HepG2 (cell line): ENCODE results near the gene SLN. TPM values are rescaled to one million over a fixed set of nuclear protein-coding genes. Genes with fewer than 3 reads are reported as not detected.

Source experiments
- ATAC-seq: fragments of 200-7000 bp; cut with Tn5 transposase; 3 replicates; pipeline ENCODE4 v1.9.1; 2020; ENCODE audit warnings: mild to moderate bottlenecking, moderate library complexity
- BruUV-seq: library from RNA; stranded (reverse); fragments of 400-500 nt; replicated peaks from 2 replicates; lab custom pipeline; 2021; lab: Mats Ljungman, UMichigan
- CTCF ChIA-PET: fragments of 300-600 bp; formaldehyde crosslinking; extraction: SDS; loops from one replicate; lab custom pipeline; 2021; ENCODE audit warnings: low total read pairs, inconsistent platforms, low intra/inter-chr PET ratio; lab: Yijun Ruan, JAX
- POLR2A ChIA-PET: fragments of 350-600 bp; sonication (Branson Sonifier 250); formaldehyde crosslinking; loops from one replicate; lab custom pipeline; 2020; ENCODE audit warnings: antibody characterized with exemption, inconsistent platforms; lab: Yijun Ruan, JAX
- DNase-seq: peaks from one replicate; pipeline ENCODE4 v3.0.0-alpha.2; 2015; ENCODE audit warnings: low spot score
- FAIRE-seq: peaks from 3 replicates; lab custom pipeline; 2011; peaks lifted over from hg19 to GRCh38; lab: Jason Lieb, UNC
- H2AFZ ChIP-seq: one replicate; pipeline ENCODE4 v1.6.1; 2011; ENCODE audit warnings: low read length, inconsistent platforms
- H3K27ac ChIP-seq: fragments of 300-600 bp; 3 replicates; pipeline ENCODE4 v1.8.0; 2011; ENCODE audit warnings: mixed run types, mild to moderate bottlenecking, mixed read lengths, low read length, inconsistent platforms; ENCODE audit not compliant: insufficient read depth; ENCODE audit errors: extremely low read length
- H3K27me3 ChIP-seq, 2 experiments: fragments of 200-600 bp in 1 of 2; 2 replicates in 1 of 2; 3 replicates in 1 of 2; pipeline versions ENCODE4 v1.6.0 to v1.8.0; 2011; ENCODE audit warnings: low read length in 2 of 2, mild to moderate bottlenecking in 2 of 2, moderate library complexity in 2 of 2, inconsistent platforms in 1 of 2; ENCODE audit not compliant: insufficient read depth in 2 of 2, control insufficient read depth in 1 of 2
- H3K36me3 ChIP-seq, 2 experiments: fragments of 200-600 bp in 1 of 2; replicated peaks in 1 of 2; 2 replicates in 1 of 2; 3 replicates in 1 of 2; pipeline versions ENCODE4 v1.5.1 to v1.8.0; 2011; ENCODE audit warnings: low read length in 2 of 2, inconsistent platforms in 1 of 2; ENCODE audit not compliant: insufficient read depth in 2 of 2, control insufficient read depth in 1 of 2
- H3K4me1 ChIP-seq: 2 replicates; pipeline ENCODE4 v1.5.1; 2012; ENCODE audit warnings: low read length, inconsistent platforms; ENCODE audit not compliant: insufficient read depth
- H3K4me2 ChIP-seq: 2 replicates; pipeline ENCODE4 v1.6.0; 2011; ENCODE audit warnings: low read depth, low read length, inconsistent platforms
- H3K4me3 ChIP-seq, 3 experiments: fragments of 200-600 bp in 1 of 3; sonication (generic), shearing (Covaris generic) in 1 of 3; replicated peaks in 1 of 3; 2 replicates each; pipeline ENCODE4 v1.5.1; 2011 to 2016; ENCODE audit warnings: low read length in 3 of 3, inconsistent platforms in 2 of 3, low read depth in 2 of 3, mild to moderate bottlenecking in 2 of 3, control low read depth in 1 of 3, mixed read lengths in 1 of 3; ENCODE audit not compliant: insufficient read depth in 1 of 3
- H3K79me2 ChIP-seq: one replicate; pipeline ENCODE4 v1.6.1; 2011; ENCODE audit warnings: low read length, inconsistent platforms; ENCODE audit not compliant: insufficient read depth
- H3K9ac ChIP-seq: 2 replicates; pipeline ENCODE4 v1.6.0; 2011; ENCODE audit warnings: mild to moderate bottlenecking, low read depth, low read length, inconsistent platforms; ENCODE audit not compliant: insufficient read depth
- H3K9me3 ChIP-seq: 2 replicates; pipeline ENCODE4 v1.5.1; 2012; ENCODE audit warnings: mild to moderate bottlenecking, low read length
- H4K20me1 ChIP-seq: 2 replicates; pipeline ENCODE4 v1.6.0; 2011; ENCODE audit warnings: inconsistent platforms, mild to moderate bottlenecking, low read length, moderate library complexity; ENCODE audit not compliant: insufficient read depth
- CBFB ChIP-seq: sonication (generic); formaldehyde crosslinking; IDR thresholded peaks from 2 replicates; pipeline ENCODE4 v1.4.0; 2020; ENCODE audit warnings: missing genetic modification reagents
- CREM ChIP-seq, 2 experiments: sonication (generic) in 1 of 2; formaldehyde crosslinking in 1 of 2; IDR thresholded peaks; 2 replicates each; pipeline versions ENCODE4 v1.4.0 to v1.6.1; 2016 to 2020; ENCODE audit warnings: antibody characterized with exemption in 1 of 2, mild to moderate bottlenecking in 1 of 2, missing genetic modification reagents in 1 of 2
- DNMT1 ChIP-seq: sonication (generic); formaldehyde crosslinking; IDR thresholded peaks from 2 replicates; pipeline ENCODE4 v1.5.1; 2020; ENCODE audit warnings: mild to moderate bottlenecking, missing genetic modification reagents
- GTF2F1 ChIP-seq: fragments of 150-350 bp; IDR thresholded peaks from 2 replicates; pipeline ENCODE4 v1.6.1; 2014; ENCODE audit warnings: low read length
- MTA1 ChIP-seq: sonication (generic); formaldehyde crosslinking; IDR thresholded peaks from 2 replicates; pipeline ENCODE4 v1.4.0; 2020; ENCODE audit warnings: missing genetic modification reagents, mild to moderate bottlenecking, borderline replicate concordance
- NCOA5 ChIP-seq: sonication (generic); formaldehyde crosslinking; IDR thresholded peaks from 2 replicates; pipeline ENCODE4 v1.4.0; 2020; ENCODE audit warnings: missing genetic modification reagents
- TAF1 ChIP-seq: sonication (generic); formaldehyde crosslinking; IDR thresholded peaks from 2 replicates; pipeline ENCODE4 v1.4.0; 2020; ENCODE audit warnings: missing genetic modification reagents
- TCF7L2 ChIP-seq: IDR thresholded peaks from 2 replicates; pipeline ENCODE4 v1.6.1; 2011; ENCODE audit warnings: mild to moderate bottlenecking, low read depth, low read length, moderate library complexity
- ZNF674 ChIP-seq: sonication (generic); formaldehyde crosslinking; IDR thresholded peaks from 2 replicates; pipeline ENCODE4 v1.5.0; 2020; ENCODE audit warnings: low read depth, mild to moderate bottlenecking, missing genetic modification reagents
- ZNF7 ChIP-seq: IDR thresholded peaks from 2 replicates; pipeline ENCODE4 v1.6.1; 2016; ENCODE audit warnings: missing biosample characterization, missing genetic modification reagents
- ZNF709 ChIP-seq: sonication (generic); formaldehyde crosslinking; IDR thresholded peaks from 2 replicates; pipeline ENCODE4 v1.5.0; 2020; ENCODE audit warnings: mild to moderate bottlenecking, missing genetic modification reagents
- ZSCAN9 ChIP-seq: IDR thresholded peaks from 2 replicates; pipeline ENCODE4 v1.6.1; 2016; ENCODE audit warnings: borderline replicate concordance
- WGBS: methylation state at CpG from one replicate; pipeline ENCODE4 v1.1.6; 2017; ENCODE audit warnings: low lambda C conversion rate; 5-methylcytosine and 5-hydroxymethylcytosine counted together
- in situ Hi-C: cut with HindIII; loops from 2 replicates; pipeline ENCODE4 v1.10.0; 2017; ENCODE audit warnings: low pct_unique_long_range_greater_than_20kb; ENCODE audit not compliant: extremely low pct_ligation_motif_present
- intact Hi-C: fragments of 100-400 bp; cut with micrococcal nuclease; formaldehyde crosslinking; loops from one replicate; pipeline ENCODE4 v1.10.0; 2022; ENCODE audit not compliant: unreplicated experiment
- polyA plus RNA-seq, 8 experiments: library from polyadenylated mRNA; depleted of rRNA in 3 of 8; stranded (reverse) in 7 of 8; unstranded in 1 of 8; fragments of >200 nt; fragmentation: Illumina TruSeq in 4 of 8; extraction: Trizol in 4 of 8; gene quantifications; 2 replicates each; pipeline versions ENCODE4 v1.2.1 to v1.2.3, GENCODE V29; 2011 to 2016; ENCODE audit warnings: low read depth in 4 of 8, missing spikeins in 1 of 8, mixed read lengths in 1 of 8; ENCODE audit not compliant: insufficient read depth in 1 of 8
- total RNA-seq, 5 experiments: library from RNA; depleted of rRNA; stranded (reverse); fragments of >200 nt; fragmentation: Illumina TruSeq; extraction: Trizol; gene quantifications; 2 replicates each; pipeline ENCODE4 v1.2.3, GENCODE V29; 2016; ENCODE audit warnings: low read depth in 1 of 5
- TF ChIP-seq, protein P1 (sequence below): sonication (generic); formaldehyde crosslinking; conservative IDR thresholded peaks from 2 replicates; pipeline ENCODE4 v1.8.0; 2022; ENCODE audit warnings: missing genetic modification reagents
- TF ChIP-seq, protein P2 (sequence below): sonication (generic); formaldehyde crosslinking; IDR thresholded peaks from 2 replicates; pipeline ENCODE4 v1.4.0; 2020; ENCODE audit warnings: missing genetic modification reagents
- TF ChIP-seq, protein P3 (sequence below): fragments of 450-650 bp; IDR thresholded peaks from 2 replicates; pipeline ENCODE4 v1.6.1; 2017
- TF ChIP-seq, protein P4 (sequence below): sonication (generic); formaldehyde crosslinking; IDR thresholded peaks from 2 replicates; pipeline ENCODE4 v1.8.1; 2022; ENCODE audit warnings: mild to moderate bottlenecking, missing genetic modification reagents
- TF ChIP-seq, protein P5 (sequence below): sonication (generic); formaldehyde crosslinking; IDR thresholded peaks from 2 replicates; pipeline ENCODE4 v1.4.0; 2020; ENCODE audit warnings: missing genetic modification reagents, borderline replicate concordance

Gene SLN
- total and polyA plus RNA-seq, 2 of the 13 experiments (the other 11 are each of a cell fraction or from before 2014, with no cell fraction given): not detected

DNA sequence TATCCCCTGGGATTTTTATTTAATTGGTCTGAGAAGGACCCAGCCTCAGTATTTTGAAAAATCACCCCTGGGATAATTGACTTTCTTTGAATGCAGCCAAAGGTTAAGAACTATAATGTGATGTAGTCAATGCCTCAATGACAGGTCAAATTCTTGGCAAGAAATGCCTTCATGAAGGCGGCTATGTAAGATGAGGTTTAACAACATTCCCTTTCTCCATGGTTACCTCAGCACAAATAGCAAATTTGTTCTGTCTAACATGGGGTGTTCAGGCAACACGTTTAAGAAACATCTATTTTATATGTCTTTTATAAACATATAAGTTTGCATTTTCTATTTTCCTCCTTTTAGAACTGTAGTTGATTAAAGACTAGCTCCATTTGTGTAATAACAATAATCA, 5.3 kb downstream of the SLN start:
- Histone ChIP-seq H4K20me1 (no peaks in the 10 kb centered on the region), H3K27ac (no peak overlapping the region), H3K4me2 (no peak overlapping the region), H3K36me3 (no peaks in the 10 kb centered on the region), H3K79me2 (no peaks in the 10 kb centered on the region), H3K4me3 (no peak overlapping the region), H3K9ac (no peak overlapping the region), H2AFZ (no peak overlapping the region), H3K9me3 (no peaks in the 10 kb centered on the region), H3K27me3 (peaks cover 0 to 8% of the 10 kb centered on the region in 2 experiments; a peak in 3 of 5 replicates), H3K4me1 (no peaks in the 10 kb centered on the region)
- ChIA-PET POLR2A (no interaction called here), CTCF (no interaction called here)
- BruUV-seq: no TSS peak
- ATAC-seq: no peak
- in situ Hi-C loops: no loop called here
- intact Hi-C loops: no loop called here
- WGBS: 0% methylated on average over 2 of the region's 2 CpGs
- no peak for DNase-seq
- no peak for FAIRE-seq
- TF ChIP-seq TAF1 (CRISPR knock-in tag) (no peak), MTA1 (CRISPR knock-in tag) (no peak), TCF7L2 (no peak), GTF2F1 (no peak), ZNF674 (CRISPR knock-in tag) (no peak), CBFB (CRISPR knock-in tag) (no peak), ZSCAN9 (CRISPR knock-in tag) (no peak), DNMT1 (CRISPR knock-in tag) (no peak), NCOA5 (CRISPR knock-in tag) (no peak), CREM (IDR thresholded peaks at IDR 0.05) (no peak), CREM (CRISPR knock-in tag; IDR thresholded peaks at IDR 0.05) (no peak), ZNF7 (CRISPR knock-in tag) (no peak), ZNF709 (CRISPR knock-in tag) (no peak)
- TF ChIP-seq, protein P1, sequence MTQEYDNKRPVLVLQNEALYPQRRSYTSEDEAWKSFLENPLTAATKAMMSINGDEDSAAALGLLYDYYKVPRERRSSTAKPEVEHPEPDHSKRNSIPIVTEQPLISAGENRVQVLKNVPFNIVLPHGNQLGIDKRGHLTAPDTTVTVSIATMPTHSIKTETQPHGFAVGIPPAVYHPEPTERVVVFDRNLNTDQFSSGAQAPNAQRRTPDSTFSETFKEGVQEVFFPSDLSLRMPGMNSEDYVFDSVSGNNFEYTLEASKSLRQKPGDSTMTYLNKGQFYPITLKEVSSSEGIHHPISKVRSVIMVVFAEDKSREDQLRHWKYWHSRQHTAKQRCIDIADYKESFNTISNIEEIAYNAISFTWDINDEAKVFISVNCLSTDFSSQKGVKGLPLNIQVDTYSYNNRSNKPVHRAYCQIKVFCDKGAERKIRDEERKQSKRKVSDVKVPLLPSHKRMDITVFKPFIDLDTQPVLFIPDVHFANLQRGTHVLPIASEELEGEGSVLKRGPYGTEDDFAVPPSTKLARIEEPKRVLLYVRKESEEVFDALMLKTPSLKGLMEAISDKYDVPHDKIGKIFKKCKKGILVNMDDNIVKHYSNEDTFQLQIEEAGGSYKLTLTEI (CRISPR knock-in tag): no peak
- TF ChIP-seq, protein P2, sequence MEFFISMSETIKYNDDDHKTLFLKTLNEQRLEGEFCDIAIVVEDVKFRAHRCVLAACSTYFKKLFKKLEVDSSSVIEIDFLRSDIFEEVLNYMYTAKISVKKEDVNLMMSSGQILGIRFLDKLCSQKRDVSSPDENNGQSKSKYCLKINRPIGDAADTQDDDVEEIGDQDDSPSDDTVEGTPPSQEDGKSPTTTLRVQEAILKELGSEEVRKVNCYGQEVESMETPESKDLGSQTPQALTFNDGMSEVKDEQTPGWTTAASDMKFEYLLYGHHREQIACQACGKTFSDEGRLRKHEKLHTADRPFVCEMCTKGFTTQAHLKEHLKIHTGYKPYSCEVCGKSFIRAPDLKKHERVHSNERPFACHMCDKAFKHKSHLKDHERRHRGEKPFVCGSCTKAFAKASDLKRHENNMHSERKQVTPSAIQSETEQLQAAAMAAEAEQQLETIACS (CRISPR knock-in tag): no peak
- TF ChIP-seq, protein P3, sequence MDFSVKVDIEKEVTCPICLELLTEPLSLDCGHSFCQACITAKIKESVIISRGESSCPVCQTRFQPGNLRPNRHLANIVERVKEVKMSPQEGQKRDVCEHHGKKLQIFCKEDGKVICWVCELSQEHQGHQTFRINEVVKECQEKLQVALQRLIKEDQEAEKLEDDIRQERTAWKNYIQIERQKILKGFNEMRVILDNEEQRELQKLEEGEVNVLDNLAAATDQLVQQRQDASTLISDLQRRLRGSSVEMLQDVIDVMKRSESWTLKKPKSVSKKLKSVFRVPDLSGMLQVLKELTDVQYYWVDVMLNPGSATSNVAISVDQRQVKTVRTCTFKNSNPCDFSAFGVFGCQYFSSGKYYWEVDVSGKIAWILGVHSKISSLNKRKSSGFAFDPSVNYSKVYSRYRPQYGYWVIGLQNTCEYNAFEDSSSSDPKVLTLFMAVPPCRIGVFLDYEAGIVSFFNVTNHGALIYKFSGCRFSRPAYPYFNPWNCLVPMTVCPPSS: no peak
- TF ChIP-seq, protein P4, sequence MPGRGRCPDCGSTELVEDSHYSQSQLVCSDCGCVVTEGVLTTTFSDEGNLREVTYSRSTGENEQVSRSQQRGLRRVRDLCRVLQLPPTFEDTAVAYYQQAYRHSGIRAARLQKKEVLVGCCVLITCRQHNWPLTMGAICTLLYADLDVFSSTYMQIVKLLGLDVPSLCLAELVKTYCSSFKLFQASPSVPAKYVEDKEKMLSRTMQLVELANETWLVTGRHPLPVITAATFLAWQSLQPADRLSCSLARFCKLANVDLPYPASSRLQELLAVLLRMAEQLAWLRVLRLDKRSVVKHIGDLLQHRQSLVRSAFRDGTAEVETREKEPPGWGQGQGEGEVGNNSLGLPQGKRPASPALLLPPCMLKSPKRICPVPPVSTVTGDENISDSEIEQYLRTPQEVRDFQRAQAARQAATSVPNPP (CRISPR knock-in tag): no peak
- TF ChIP-seq, protein P5, sequence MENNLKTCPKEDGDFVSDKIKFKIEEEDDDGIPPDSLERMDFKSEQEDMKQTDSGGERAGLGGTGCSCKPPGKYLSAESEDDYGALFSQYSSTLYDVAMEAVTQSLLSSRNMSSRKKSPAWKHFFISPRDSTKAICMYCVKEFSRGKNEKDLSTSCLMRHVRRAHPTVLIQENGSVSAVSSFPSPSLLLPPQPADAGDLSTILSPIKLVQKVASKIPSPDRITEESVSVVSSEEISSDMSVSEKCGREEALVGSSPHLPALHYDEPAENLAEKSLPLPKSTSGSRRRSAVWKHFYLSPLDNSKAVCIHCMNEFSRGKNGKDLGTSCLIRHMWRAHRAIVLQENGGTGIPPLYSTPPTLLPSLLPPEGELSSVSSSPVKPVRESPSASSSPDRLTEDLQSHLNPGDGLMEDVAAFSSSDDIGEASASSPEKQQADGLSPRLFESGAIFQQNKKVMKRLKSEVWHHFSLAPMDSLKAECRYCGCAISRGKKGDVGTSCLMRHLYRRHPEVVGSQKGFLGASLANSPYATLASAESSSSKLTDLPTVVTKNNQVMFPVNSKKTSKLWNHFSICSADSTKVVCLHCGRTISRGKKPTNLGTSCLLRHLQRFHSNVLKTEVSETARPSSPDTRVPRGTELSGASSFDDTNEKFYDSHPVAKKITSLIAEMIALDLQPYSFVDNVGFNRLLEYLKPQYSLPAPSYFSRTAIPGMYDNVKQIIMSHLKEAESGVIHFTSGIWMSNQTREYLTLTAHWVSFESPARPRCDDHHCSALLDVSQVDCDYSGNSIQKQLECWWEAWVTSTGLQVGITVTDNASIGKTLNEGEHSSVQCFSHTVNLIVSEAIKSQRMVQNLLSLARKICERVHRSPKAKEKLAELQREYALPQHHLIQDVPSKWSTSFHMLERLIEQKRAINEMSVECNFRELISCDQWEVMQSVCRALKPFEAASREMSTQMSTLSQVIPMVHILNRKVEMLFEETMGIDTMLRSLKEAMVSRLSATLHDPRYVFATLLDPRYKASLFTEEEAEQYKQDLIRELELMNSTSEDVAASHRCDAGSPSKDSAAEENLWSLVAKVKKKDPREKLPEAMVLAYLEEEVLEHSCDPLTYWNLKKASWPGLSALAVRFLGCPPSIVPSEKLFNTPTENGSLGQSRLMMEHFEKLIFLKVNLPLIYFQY: no peak
